HepG2 (cell line): ENCODE data around the gene RANBP3. TPM values are rescaled to one million over a fixed set of nuclear protein-coding genes. Genes with fewer than 3 reads are reported as not detected.

ENCODE experiments used
- AGO1 ChIP-seq: fragments of 200-400 bp; formaldehyde crosslinking; IDR thresholded peaks from 2 replicates; pipeline ENCODE4 v1.6.1; 2017; ENCODE audit warnings: mild to moderate bottlenecking, low read depth, low read length, moderate library complexity; ENCODE audit not compliant: poor library complexity, severe bottlenecking
- ELF1 ChIP-seq: sonication (generic); formaldehyde crosslinking; IDR thresholded peaks from 2 replicates; pipeline ENCODE4 v1.4.0; 2020; ENCODE audit warnings: missing genetic modification reagents
- KLF13 ChIP-seq: sonication (generic); formaldehyde crosslinking; IDR thresholded peaks from 2 replicates; pipeline ENCODE4 v1.4.0; 2020; ENCODE audit warnings: mild to moderate bottlenecking, missing genetic modification reagents
- LBX2 ChIP-seq: sonication (generic); formaldehyde crosslinking; IDR thresholded peaks from 2 replicates; pipeline ENCODE4 v1.5.0; 2020; ENCODE audit warnings: missing genetic modification reagents, mild to moderate bottlenecking, borderline replicate concordance
- MBD4 ChIP-seq: IDR thresholded peaks from 2 replicates; pipeline ENCODE4 v1.6.1; 2012; ENCODE audit warnings: low read length, inconsistent platforms, borderline replicate concordance
- NR2F1 ChIP-seq, 2 experiments: fragments of 450-650 bp in 1 of 2; formaldehyde crosslinking in 1 of 2; IDR thresholded peaks; 2 replicates each; pipeline versions ENCODE4 v1.5.0 to v1.6.1; 2016 to 2020; ENCODE audit warnings: mild to moderate bottlenecking in 1 of 2, missing compliant biosample characterization in 1 of 2, missing genetic modification reagents in 1 of 2, moderate library complexity in 1 of 2
- REST ChIP-seq, 2 experiments: IDR thresholded peaks; 2 replicates each; pipeline ENCODE4 v1.6.1; 2011 to 2012; ENCODE audit warnings: low read length in 2 of 2, borderline replicate concordance in 1 of 2, low read depth in 1 of 2, mild to moderate bottlenecking in 1 of 2, moderate library complexity in 1 of 2
- SMAD9 ChIP-seq: sonication (generic); formaldehyde crosslinking; IDR thresholded peaks from 2 replicates; pipeline ENCODE4 v1.5.1; 2020; ENCODE audit warnings: mild to moderate bottlenecking, missing genetic modification reagents
- TSC22D2 ChIP-seq: sonication (generic); formaldehyde crosslinking; IDR thresholded peaks from 2 replicates; pipeline ENCODE4 v1.5.1; 2020; ENCODE audit warnings: missing genetic modification reagents, mild to moderate bottlenecking, borderline replicate concordance
- U2AF2 ChIP-seq: fragments of 200-400 bp; formaldehyde crosslinking; IDR thresholded peaks from 2 replicates; pipeline ENCODE4 v1.6.1; 2017; ENCODE audit warnings: low read depth, mild to moderate bottlenecking, low read length
- ZBTB3 ChIP-seq: sonication (generic); formaldehyde crosslinking; IDR thresholded peaks from 2 replicates; pipeline ENCODE4 v1.4.0; 2020; ENCODE audit warnings: low read depth, mild to moderate bottlenecking, moderate library complexity, missing genetic modification reagents, borderline replicate concordance
- ZNF160 ChIP-seq: sonication (generic); formaldehyde crosslinking; IDR thresholded peaks from 2 replicates; pipeline ENCODE4 v1.8.0; 2022; ENCODE audit warnings: mild to moderate bottlenecking, inconsistent platforms, missing genetic modification reagents
- ZNF24 ChIP-seq: fragments of 450-650 bp; IDR thresholded peaks from 2 replicates; pipeline ENCODE4 v1.6.1; 2017; ENCODE audit warnings: antibody characterized with exemption, mild to moderate bottlenecking
- polyA plus RNA-seq, 8 experiments: library from polyadenylated mRNA; depleted of rRNA in 3 of 8; stranded (reverse) in 7 of 8; unstranded in 1 of 8; fragments of >200 nt; fragmentation: Illumina TruSeq in 4 of 8; extraction: Trizol in 4 of 8; gene quantifications; 2 replicates each; pipeline versions ENCODE4 v1.2.1 to v1.2.3, GENCODE V29; 2011 to 2016; ENCODE audit warnings: low read depth in 4 of 8, missing spikeins in 1 of 8, mixed read lengths in 1 of 8; ENCODE audit not compliant: insufficient read depth in 1 of 8
- total RNA-seq, 5 experiments: library from RNA; depleted of rRNA; stranded (reverse); fragments of >200 nt; fragmentation: Illumina TruSeq; extraction: Trizol; gene quantifications; 2 replicates each; pipeline ENCODE4 v1.2.3, GENCODE V29; 2016; ENCODE audit warnings: low read depth in 1 of 5
- TF ChIP-seq, protein P1 (sequence below): sonication (generic); formaldehyde crosslinking; conservative IDR thresholded peaks from 2 replicates; pipeline ENCODE4 v1.4.0; 2020; ENCODE audit warnings: missing genetic modification reagents
- TF ChIP-seq, protein P2 (sequence below): IDR thresholded peaks from 2 replicates; pipeline ENCODE4 v1.6.1; 2016; ENCODE audit warnings: low read depth
- TF ChIP-seq, protein P3 (sequence below): sonication (generic); formaldehyde crosslinking; conservative IDR thresholded peaks from 2 replicates; pipeline ENCODE4 v1.4.0; 2020; ENCODE audit warnings: mild to moderate bottlenecking, missing genetic modification reagents, moderate library complexity

The RANBP3 gene
- total and polyA plus RNA-seq, 2 of the 13 experiments (the other 11 are each of a cell fraction or from before 2014, with no cell fraction given): 39.5 to 149 TPM

DNA sequence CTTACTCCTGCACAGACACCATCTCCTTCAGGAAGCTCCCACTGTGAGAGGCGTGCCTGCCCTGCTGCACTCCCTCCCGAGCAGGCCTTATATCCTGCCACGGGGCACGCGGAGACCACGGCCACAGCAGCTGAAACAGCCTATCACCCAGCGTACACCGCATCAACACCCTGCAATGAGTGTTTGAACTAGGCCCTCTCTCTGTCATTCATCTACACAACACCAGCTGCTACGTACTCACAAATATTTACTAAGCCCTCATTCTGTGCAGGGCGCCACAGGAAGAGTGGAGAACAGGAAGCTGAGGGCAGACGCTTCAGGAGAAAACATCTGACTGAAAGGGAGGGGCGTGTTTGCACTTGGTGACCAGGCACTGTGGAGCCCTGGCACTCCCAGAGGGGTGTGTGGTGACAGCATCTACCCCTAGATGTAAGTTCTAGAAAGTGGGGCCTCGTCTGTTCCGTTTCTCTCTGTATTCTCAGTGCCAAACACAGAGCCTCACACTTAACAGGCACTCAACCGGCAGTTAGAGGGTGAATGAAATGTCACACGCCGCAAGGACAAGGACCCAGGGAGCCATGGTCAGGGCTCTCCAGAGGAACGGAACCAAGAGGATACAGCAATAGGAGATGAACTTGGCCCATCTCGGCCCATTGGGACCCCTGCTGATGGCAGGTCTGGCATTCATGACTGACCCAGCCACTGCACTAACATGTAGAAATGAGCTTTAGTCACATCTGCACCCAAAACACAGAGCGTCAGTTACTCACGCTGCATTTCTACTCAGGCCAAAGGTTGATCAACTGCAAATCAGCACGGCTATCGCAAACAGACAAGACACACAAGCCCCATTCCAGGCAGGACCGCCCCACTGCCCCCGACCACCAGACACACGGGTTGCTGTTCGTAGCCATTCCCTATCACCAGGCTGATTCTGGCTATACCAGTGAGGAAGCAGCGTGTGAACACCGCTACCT is 15.7 kb downstream of the RANBP3 start (continued):
- TF ChIP-seq LBX2 (CRISPR knock-in tag) (0 out of 2 replicates have a peak, but pooled peaks have one; percentile 43), AGO1 (no peak), ZNF160 (CRISPR knock-in tag) (0 out of 2 replicates have a peak, but pooled peaks have one; percentile 73), ZBTB3 (CRISPR knock-in tag) (0 out of 2 replicates have a peak, but pooled peaks have one; percentile 74), KLF13 (CRISPR knock-in tag) (peak; percentile 81; the same call in 1 of the 2 replicates), U2AF2 (no peak), ZNF24 (no peak), MBD4 (no peak), SMAD9 (CRISPR knock-in tag) (no peak), NR2F1 (CRISPR knock-in tag; IDR thresholded peaks at IDR 0.05) (0 out of 4 replicates have a peak, but pooled peaks of 1 of the 2 experiments have one; percentile 37), ELF1 (CRISPR knock-in tag) (peak; percentile 86), REST (IDR thresholded peaks at IDR 0.05; ENCODE audit: borderline replicate concordance in 1 of 2, low read depth in 1 of 2, low read length in 2 of 2) (peak in 1 of 2 experiments; percentile 12; a peak in 1 of 4 replicates), TSC22D2 (peak; percentile 84; the same call in 1 of the 2 replicates)
- TF ChIP-seq, protein P1, sequence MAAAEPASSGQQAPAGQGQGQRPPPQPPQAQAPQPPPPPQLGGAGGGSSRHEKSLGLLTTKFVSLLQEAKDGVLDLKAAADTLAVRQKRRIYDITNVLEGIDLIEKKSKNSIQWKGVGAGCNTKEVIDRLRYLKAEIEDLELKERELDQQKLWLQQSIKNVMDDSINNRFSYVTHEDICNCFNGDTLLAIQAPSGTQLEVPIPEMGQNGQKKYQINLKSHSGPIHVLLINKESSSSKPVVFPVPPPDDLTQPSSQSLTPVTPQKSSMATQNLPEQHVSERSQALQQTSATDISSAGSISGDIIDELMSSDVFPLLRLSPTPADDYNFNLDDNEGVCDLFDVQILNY (CRISPR knock-in tag): no peak; the same call in 1 of the 2 replicates
- TF ChIP-seq, protein P2, sequence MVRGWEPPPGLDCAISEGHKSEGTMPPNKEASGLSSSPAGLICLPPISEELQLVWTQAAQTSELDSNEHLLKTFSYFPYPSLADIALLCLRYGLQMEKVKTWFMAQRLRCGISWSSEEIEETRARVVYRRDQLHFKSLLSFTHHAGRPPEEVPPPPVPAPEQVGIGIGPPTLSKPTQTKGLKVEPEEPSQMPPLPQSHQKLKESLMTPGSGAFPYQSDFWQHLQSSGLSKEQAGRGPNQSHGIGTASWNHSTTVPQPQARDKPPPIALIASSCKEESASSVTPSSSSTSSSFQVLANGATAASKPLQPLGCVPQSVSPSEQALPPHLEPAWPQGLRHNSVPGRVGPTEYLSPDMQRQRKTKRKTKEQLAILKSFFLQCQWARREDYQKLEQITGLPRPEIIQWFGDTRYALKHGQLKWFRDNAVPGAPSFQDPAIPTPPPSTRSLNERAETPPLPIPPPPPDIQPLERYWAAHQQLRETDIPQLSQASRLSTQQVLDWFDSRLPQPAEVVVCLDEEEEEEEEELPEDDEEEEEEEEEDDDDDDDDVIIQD (CRISPR knock-in tag): peak; percentile 41; the same call in 1 of the 2 replicates
- TF ChIP-seq, protein P3, sequence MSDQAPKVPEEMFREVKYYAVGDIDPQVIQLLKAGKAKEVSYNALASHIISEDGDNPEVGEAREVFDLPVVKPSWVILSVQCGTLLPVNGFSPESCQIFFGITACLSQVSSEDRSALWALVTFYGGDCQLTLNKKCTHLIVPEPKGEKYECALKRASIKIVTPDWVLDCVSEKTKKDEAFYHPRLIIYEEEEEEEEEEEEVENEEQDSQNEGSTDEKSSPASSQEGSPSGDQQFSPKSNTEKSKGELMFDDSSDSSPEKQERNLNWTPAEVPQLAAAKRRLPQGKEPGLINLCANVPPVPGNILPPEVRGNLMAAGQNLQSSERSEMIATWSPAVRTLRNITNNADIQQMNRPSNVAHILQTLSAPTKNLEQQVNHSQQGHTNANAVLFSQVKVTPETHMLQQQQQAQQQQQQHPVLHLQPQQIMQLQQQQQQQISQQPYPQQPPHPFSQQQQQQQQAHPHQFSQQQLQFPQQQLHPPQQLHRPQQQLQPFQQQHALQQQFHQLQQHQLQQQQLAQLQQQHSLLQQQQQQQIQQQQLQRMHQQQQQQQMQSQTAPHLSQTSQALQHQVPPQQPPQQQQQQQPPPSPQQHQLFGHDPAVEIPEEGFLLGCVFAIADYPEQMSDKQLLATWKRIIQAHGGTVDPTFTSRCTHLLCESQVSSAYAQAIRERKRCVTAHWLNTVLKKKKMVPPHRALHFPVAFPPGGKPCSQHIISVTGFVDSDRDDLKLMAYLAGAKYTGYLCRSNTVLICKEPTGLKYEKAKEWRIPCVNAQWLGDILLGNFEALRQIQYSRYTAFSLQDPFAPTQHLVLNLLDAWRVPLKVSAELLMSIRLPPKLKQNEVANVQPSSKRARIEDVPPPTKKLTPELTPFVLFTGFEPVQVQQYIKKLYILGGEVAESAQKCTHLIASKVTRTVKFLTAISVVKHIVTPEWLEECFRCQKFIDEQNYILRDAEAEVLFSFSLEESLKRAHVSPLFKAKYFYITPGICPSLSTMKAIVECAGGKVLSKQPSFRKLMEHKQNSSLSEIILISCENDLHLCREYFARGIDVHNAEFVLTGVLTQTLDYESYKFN (CRISPR knock-in tag): peak; percentile 95
